OCI-LY7 (cell line): Measurements from ENCODE around the gene ANO2.

ENCODE experiments used
- EZH2phosphoT487 ChIP-seq: fragments of 200-600 bp; sonication (generic); IDR thresholded peaks from 2 replicates; pipeline ENCODE4 v1.6.1; 2018; ENCODE audit warnings: low read depth, borderline replicate concordance, mild to moderate bottlenecking, mixed run types, antibody characterized with exemption, low read length, moderate library complexity, mixed read lengths
- TF ChIP-seq, protein P1 (sequence below): fragments of 200-600 bp; sonication (generic); conservative IDR thresholded peaks from 2 replicates; pipeline ENCODE4 v1.5.1; 2014; ENCODE audit warnings: mild to moderate bottlenecking, antibody characterized with exemption, low read length, moderate library complexity, mixed read lengths

- TF ChIP-seq, protein P1, sequence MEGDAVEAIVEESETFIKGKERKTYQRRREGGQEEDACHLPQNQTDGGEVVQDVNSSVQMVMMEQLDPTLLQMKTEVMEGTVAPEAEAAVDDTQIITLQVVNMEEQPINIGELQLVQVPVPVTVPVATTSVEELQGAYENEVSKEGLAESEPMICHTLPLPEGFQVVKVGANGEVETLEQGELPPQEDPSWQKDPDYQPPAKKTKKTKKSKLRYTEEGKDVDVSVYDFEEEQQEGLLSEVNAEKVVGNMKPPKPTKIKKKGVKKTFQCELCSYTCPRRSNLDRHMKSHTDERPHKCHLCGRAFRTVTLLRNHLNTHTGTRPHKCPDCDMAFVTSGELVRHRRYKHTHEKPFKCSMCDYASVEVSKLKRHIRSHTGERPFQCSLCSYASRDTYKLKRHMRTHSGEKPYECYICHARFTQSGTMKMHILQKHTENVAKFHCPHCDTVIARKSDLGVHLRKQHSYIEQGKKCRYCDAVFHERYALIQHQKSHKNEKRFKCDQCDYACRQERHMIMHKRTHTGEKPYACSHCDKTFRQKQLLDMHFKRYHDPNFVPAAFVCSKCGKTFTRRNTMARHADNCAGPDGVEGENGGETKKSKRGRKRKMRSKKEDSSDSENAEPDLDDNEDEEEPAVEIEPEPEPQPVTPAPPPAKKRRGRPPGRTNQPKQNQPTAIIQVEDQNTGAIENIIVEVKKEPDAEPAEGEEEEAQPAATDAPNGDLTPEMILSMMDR: no peak
- no peak for TF ChIP-seq EZH2phosphoT487
These were observed 23.8 kb downstream of the ANO2 start for GRCh38 chr12:5921027-5921909.
